ENCODE results near the gene AP2S1.
"Not testable (repeated sequence)": the region's sequence is repeated elsewhere in the genome, so short reads cannot be mapped to it uniquely, and the experiment has no call there.

AP2S1 gene

DNA sequence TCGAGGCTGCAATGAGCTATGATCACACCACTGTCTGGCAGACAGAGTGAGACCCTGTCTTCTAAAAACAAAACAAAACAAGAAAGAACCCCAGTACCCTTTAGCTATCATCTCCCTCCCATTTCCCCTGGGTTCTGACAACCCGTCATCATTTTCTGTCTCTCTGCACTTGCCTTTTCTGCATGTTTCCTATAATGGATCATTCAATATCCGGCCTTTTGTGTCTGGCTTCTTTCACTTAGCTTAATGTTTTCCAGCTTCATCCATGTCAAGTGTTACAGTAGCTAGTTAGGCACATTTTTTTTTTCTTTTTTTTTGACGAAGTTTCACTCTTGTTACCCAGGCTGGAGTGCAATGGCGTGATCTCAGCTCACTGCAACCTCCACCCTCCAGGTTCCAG is 16.5 kb downstream of the AP2S1 start:
- no peak overlapping the region for H3K27ac ChIP-seq (ENCODE audit: low read length)
- H3K9me3 ChIP-seq (ENCODE audit: control insufficient read depth, low read depth, low read length), result no peaks in the 10 kb centered on the region
- H3K36me3 ChIP-seq (ENCODE audit: control insufficient read depth, low read depth, low read length), result peaks cover 6% of the 10 kb centered on the region
- no peaks in the 10 kb centered on the region for H3K4me1 ChIP-seq (ENCODE audit: control insufficient read depth, low read depth, low read length)
- no peak overlapping the region for H3K4me3 ChIP-seq (ENCODE audit: low read length)
- no peak overlapping the region for H3K9ac ChIP-seq (ENCODE audit: low read length)
- no peaks in the 10 kb centered on the region for H3K27me3 ChIP-seq (ENCODE audit: control insufficient read depth, insufficient read depth, low read length)

DNA sequence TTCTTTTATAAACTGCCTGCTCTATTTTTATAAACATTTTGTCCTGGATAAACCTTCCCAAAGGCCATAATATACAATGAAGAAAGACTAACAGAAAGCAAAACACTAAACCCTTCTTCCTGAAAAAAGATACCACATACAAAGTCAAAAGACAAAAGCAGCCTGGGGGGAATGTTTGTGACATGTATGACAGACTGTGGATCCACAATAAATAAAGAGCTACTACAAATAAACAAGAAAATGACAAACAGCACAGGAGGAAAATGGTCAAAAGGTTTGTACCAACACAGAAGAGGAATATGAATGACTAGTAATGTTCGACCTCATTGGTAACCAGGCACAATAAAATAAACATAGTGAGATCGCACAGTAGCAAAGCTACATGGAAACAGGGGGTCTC is 19.8 kb downstream of the AP2S1 start:
- no peaks in the 10 kb centered on the region for H3K36me3 ChIP-seq (ENCODE audit: control insufficient read depth, low read depth, low read length)
- no peaks in the 10 kb centered on the region for H3K4me1 ChIP-seq (ENCODE audit: control insufficient read depth, low read depth, low read length)
- H3K9ac ChIP-seq (ENCODE audit: low read length), result no peak overlapping the region
- H3K27ac ChIP-seq (ENCODE audit: low read length), result no peak overlapping the region
- no peaks in the 10 kb centered on the region for H3K27me3 ChIP-seq (ENCODE audit: control insufficient read depth, insufficient read depth, low read length)
- no peak overlapping the region for H3K4me3 ChIP-seq (ENCODE audit: low read length)
- H3K9me3 ChIP-seq (ENCODE audit: control insufficient read depth, low read depth, low read length), result no peaks in the 10 kb centered on the region

DNA sequence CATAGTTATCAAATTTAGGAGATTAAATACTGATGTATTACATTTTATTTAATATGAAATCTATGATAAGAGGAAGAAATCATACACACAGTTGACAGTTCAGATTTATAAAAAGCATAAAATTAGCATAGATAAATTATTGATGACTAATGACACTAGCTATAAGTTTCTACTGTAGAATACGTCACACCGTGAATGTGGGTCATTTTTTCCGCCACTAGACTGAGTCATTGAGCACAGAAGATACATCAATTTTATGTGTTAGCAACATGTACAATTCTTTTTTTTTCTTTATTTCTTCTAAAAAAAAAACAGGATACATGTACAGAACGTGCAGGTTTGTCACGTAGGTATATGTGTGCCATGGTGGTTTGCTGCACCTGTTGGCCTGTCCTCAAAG is 22.2 kb downstream of the AP2S1 start:
- Histone ChIP-seq H3K4me3 (ENCODE audit: low read length) (no peak overlapping the region), H3K9ac (ENCODE audit: low read length) (no peak overlapping the region), H3K4me1 (ENCODE audit: control insufficient read depth, low read depth, low read length) (no peaks in the 10 kb centered on the region), H3K9me3 (ENCODE audit: control insufficient read depth, low read depth, low read length) (no peaks in the 10 kb centered on the region), H3K27ac (ENCODE audit: low read length) (no peak overlapping the region), H3K27me3 (ENCODE audit: control insufficient read depth, insufficient read depth, low read length) (no peaks in the 10 kb centered on the region), H3K36me3 (ENCODE audit: control insufficient read depth, low read depth, low read length) (no peaks in the 10 kb centered on the region)

DNA sequence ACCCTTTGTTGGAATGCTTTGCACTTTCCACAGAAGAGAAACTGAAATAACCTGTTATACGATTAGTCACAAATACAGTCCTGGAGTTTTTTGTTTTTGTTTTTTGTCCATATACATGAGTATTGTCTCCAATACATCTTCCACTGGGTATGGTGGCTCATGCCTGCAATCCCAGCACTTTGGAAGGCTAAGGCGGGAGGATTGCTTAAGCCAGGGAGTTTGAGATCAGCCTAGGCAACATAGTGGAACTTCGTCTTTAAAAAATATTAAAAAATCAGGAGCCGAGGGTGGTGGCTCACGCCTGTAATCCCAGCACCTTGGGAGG is 25.0 kb downstream of the AP2S1 start:
- Histone ChIP-seq H3K36me3 (ENCODE audit: control insufficient read depth, low read depth, low read length) (no peaks in the 10 kb centered on the region), H3K9ac (ENCODE audit: low read length) (no peak overlapping the region), H3K4me1 (ENCODE audit: control insufficient read depth, low read depth, low read length) (no peaks in the 10 kb centered on the region), H3K27ac (ENCODE audit: low read length) (no peak overlapping the region), H3K4me3 (ENCODE audit: low read length) (no peak overlapping the region), H3K27me3 (ENCODE audit: control insufficient read depth, insufficient read depth, low read length) (no peaks in the 10 kb centered on the region), H3K9me3 (ENCODE audit: control insufficient read depth, low read depth, low read length) (no peaks in the 10 kb centered on the region)

DNA sequence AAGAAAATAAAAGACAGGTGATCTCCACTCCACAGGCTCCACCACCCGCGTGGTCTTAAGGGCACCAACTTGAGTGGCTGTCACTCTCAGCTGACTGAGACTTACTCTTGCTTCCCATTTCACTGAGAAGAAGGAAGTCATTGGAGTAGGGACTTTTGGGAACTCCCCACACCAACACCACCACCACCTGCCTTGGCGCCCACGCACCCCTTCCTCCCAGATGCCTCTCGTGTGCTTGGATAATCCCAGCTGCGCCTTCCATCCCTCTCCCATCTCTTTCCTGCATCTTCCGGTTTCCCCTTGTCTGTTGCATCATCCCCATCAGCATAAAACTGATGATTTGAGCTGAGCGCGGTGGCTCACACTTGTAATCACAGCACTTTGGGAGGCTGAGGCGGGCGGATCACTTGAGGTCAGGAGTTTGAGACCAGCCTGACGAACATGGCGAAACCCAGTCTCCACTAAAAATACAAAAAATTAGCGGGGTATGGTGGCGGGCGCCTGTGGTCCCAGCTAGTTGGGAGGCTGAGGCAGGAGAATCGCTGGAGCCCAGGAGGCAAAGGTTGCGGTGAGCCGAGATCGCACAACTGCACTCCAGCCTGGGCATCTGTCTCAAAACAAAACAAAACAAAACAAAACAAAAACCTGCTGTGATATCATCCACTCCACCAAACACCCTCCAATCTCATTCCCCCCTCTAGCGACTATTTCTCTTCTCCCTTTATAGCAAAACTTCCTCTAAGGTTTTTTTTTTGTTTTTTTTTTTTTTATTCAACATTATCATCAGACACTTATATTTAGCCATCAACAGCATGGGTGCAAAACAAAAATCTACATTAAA is 25.5 kb downstream of the AP2S1 start:
- H3K9ac ChIP-seq (ENCODE audit: low read length), result no peak overlapping the region
- H3K27ac ChIP-seq (ENCODE audit: low read length), result no peak overlapping the region
- H3K4me3 ChIP-seq (ENCODE audit: low read length), result no peak overlapping the region

DNA sequence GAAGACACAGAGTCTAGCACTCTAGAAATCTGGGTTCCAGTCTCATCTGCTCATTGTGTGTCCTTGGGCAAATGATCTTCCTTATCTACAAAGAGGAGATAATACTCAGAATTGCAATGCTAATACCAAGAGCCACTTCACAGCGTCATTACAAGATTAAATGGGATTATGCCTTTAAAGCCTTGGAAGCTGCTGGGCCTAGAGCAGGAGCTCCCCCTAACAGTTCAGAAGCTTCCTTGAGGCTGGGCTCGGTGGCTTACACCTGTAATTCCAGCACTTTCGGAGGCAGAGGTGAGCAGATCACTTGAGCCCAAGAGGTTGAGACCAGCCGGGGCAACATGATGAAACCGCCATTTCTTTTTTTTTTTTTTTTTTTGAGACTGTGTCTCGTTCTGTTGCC is 27.6 kb downstream of the AP2S1 start:
- H3K27me3 ChIP-seq (ENCODE audit: control insufficient read depth, insufficient read depth, low read length), result no peaks in the 10 kb centered on the region
- no peaks in the 10 kb centered on the region for H3K4me1 ChIP-seq (ENCODE audit: control insufficient read depth, low read depth, low read length)
- no peak overlapping the region for H3K27ac ChIP-seq (ENCODE audit: low read length)
- no peaks in the 10 kb centered on the region for H3K9me3 ChIP-seq (ENCODE audit: control insufficient read depth, low read depth, low read length)
- H3K9ac ChIP-seq (ENCODE audit: low read length), result no peak overlapping the region
- no peaks in the 10 kb centered on the region for H3K36me3 ChIP-seq (ENCODE audit: control insufficient read depth, low read depth, low read length)
- H3K4me3 ChIP-seq (ENCODE audit: low read length), result no peak overlapping the region

More for the DNA sequence above, 25.5 kb downstream of the AP2S1 start:
- H3K9me3 ChIP-seq (ENCODE audit: control insufficient read depth, low read depth, low read length), result no peaks in the 10 kb centered on the region
- no peaks in the 10 kb centered on the region for H3K36me3 ChIP-seq (ENCODE audit: control insufficient read depth, low read depth, low read length)
- H3K4me1 ChIP-seq (ENCODE audit: control insufficient read depth, low read depth, low read length), result no peaks in the 10 kb centered on the region
- no peaks in the 10 kb centered on the region for H3K27me3 ChIP-seq (ENCODE audit: control insufficient read depth, insufficient read depth, low read length)

DNA sequence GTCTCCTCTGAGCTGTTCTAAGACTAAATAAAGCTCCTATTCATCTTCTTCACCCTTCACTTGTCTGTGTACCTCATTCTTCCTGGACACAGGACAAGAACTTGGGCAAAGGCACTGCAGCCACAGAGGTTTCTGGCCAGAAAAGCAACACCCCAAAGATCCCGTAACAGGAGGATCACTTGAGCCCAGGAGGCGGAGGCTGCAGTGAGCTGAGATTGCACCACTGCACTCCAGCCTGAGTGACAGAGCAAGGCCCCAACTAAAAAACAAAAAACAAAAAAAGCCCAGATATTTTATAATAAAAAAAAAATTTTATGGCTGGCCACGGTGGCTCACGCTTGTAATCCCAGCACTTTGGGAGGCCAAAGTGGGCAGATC is 28.2 kb downstream of the AP2S1 start:
- not testable (repeated sequence) for H3K9ac ChIP-seq (ENCODE audit: low read length)

DNA sequence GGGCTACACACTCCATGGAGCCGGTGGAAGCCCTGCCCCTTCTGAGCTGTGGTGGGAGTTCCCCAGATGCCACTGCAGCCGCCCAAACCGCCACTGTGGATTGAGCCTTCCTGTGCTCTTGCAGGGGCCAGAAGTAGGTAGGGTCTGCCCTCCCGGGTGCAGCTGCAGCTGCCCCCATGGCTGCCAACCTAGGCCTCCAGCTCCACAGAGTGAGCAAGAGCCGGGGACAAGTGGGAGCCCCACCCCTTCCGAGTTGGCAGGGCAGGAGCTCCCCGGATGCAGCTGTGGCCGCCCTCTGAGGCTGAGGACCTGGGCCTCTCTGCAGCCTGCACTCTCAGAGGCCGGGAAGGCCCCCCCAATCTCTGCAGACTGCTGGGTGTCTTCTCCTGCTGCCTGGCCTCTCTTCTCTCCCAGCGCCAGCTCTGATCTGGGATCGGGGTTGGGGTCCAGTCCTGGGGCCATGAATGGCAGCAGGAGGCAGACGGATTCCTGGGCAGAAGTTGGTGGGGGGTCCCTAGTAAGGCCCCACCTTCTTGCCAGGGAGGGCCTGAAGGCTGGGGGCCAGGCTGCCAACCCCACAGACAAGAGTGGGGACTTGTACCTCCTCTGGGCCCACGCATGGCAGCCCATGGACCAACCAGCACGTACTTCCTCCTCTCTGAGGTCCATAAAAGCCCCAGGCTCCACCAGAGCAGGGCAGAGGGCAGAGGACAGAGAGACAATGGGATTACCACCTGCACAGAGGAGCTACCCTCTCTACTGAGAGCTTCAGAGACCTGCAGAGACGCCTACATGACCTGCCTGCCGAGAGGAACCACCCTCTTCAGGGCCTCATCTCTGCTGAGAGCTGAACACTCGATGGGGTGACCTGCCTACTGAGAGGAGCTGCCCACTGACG is 28.9 kb downstream of the AP2S1 start:
- no peak overlapping the region for H3K27ac ChIP-seq (ENCODE audit: low read length)
- no peaks in the 10 kb centered on the region for H3K27me3 ChIP-seq (ENCODE audit: control insufficient read depth, insufficient read depth, low read length)
- no peaks in the 10 kb centered on the region for H3K36me3 ChIP-seq (ENCODE audit: control insufficient read depth, low read depth, low read length)
- no peak overlapping the region for H3K9ac ChIP-seq (ENCODE audit: low read length)
- H3K9me3 ChIP-seq (ENCODE audit: control insufficient read depth, low read depth, low read length), result no peaks in the 10 kb centered on the region
- H3K4me1 ChIP-seq (ENCODE audit: control insufficient read depth, low read depth, low read length), result no peaks in the 10 kb centered on the region
- H3K4me3 ChIP-seq (ENCODE audit: low read length), result no peak overlapping the region

More for the DNA sequence above, 28.2 kb downstream of the AP2S1 start:
- H3K36me3 ChIP-seq (ENCODE audit: control insufficient read depth, low read depth, low read length); H3K27ac ChIP-seq (ENCODE audit: low read length); H3K4me3 ChIP-seq (ENCODE audit: low read length); H3K4me1 ChIP-seq (ENCODE audit: control insufficient read depth, low read depth, low read length); H3K27me3 ChIP-seq (ENCODE audit: control insufficient read depth, insufficient read depth, low read length); H3K9me3 ChIP-seq (ENCODE audit: control insufficient read depth, low read depth, low read length): not testable (repeated sequence)

DNA sequence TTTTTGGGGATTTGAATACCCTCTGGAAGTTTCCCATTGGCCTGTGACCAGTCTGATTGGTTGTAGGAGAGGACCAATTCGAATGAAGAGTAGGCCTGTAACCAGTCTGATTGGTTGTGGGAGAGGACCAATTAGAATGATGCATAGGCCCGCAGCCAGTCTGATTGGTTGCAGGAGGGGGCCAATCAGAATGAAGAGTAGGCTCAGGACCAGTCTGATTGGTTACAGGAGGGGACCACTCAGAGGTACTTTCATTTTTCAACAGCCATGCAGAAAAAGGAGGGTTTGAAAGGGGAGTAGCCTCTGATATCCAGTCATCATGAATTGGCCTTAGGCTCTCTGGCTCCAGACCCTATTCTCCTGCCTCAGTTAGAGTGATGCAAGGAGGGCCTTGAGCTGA is 31.8 kb downstream of the AP2S1 start:
- Histone ChIP-seq H3K4me1 (ENCODE audit: control insufficient read depth, low read depth, low read length) (no peaks in the 10 kb centered on the region), H3K36me3 (ENCODE audit: control insufficient read depth, low read depth, low read length) (no peaks in the 10 kb centered on the region), H3K27me3 (ENCODE audit: control insufficient read depth, insufficient read depth, low read length) (no peaks in the 10 kb centered on the region), H3K9ac (ENCODE audit: low read length) (no peak overlapping the region), H3K9me3 (ENCODE audit: control insufficient read depth, low read depth, low read length) (no peaks in the 10 kb centered on the region), H3K4me3 (ENCODE audit: low read length) (no peak overlapping the region), H3K27ac (ENCODE audit: low read length) (no peak overlapping the region)

DNA sequence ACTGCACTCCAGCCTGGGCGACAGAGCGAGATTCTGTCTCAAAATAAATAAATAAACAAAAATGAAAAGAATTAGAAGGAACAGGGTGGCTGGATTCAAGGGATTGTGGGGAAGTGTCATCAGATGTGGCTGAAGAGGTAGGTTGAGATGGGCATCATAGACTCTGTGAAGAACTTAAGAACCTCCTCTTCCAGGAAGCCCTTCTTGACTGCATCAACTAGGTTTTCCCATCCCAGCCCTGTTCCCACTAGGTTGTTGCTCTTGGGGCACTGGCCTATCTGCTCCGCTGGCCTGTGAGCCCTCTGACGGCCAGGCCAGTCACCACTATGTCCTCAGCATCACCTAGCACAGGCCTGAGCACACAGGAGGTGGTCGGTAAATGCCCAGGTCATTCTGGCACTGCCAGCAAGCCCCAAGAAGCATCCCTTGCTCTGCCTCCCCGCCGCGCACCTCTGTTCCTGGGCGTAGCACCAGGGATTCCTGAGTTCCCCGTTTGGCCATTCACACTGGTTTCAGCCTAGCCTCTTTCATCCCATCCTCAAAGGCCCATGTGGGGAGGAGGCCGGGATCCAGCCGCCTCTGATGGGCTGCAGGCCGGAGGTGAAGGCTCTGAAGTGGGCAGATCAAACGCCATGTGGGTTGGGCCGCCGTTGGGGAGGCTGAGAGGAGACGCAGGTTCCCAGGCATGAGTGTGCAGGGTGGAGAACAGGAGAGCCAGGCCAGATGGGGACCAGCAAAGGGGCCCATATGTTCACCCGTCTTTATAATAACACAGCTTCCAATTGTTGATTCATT is 34.6 kb downstream of the AP2S1 start:
- H3K4me1 ChIP-seq (ENCODE audit: control insufficient read depth, low read depth, low read length), result no peaks in the 10 kb centered on the region
- no peaks in the 10 kb centered on the region for H3K27me3 ChIP-seq (ENCODE audit: control insufficient read depth, insufficient read depth, low read length)
- no peaks in the 10 kb centered on the region for H3K9me3 ChIP-seq (ENCODE audit: control insufficient read depth, low read depth, low read length)
- H3K9ac ChIP-seq (ENCODE audit: low read length), result no peak overlapping the region
- H3K36me3 ChIP-seq (ENCODE audit: control insufficient read depth, low read depth, low read length), result no peaks in the 10 kb centered on the region
- H3K27ac ChIP-seq (ENCODE audit: low read length), result no peak overlapping the region
- no peak overlapping the region for H3K4me3 ChIP-seq (ENCODE audit: low read length)

DNA sequence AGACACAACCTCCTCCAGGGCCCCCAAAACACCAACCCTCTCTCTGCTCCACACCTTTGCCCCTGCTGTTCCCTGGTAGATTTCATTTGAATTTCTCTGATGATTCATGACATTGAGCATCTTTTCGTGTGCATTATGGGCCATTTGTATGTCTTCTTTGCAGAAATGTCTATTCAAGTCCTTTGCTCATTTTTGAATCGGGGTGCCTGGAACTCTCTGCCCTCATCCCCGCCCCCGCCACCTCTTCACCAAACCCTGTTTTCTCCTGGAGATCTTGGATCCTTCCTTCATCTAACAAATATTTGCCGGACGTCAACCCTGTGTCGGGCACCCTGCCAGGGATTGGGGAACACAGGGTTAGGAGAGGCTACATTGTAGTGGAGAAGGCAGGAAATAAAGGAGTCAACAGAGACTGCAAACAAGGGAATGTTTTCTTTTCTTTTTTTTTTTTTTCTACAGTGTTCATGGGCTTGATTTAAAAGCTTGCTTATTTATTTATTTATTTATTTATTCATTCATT is 36.7 kb downstream of the AP2S1 start:
- Histone ChIP-seq H3K4me3 (ENCODE audit: low read length) (no peak overlapping the region), H3K27ac (ENCODE audit: low read length) (no peak overlapping the region), H3K9ac (ENCODE audit: low read length) (no peak overlapping the region), H3K9me3 (ENCODE audit: control insufficient read depth, low read depth, low read length) (no peaks in the 10 kb centered on the region), H3K36me3 (ENCODE audit: control insufficient read depth, low read depth, low read length) (no peaks in the 10 kb centered on the region), H3K27me3 (ENCODE audit: control insufficient read depth, insufficient read depth, low read length) (no peaks in the 10 kb centered on the region), H3K4me1 (ENCODE audit: control insufficient read depth, low read depth, low read length) (no peaks in the 10 kb centered on the region)

All from iPS-18a (cell line).